D341Med (cell line): ENCODE measurements around the gene RNF151.
"Not testable (repeated sequence)": the region's sequence is repeated elsewhere in the genome, so short reads cannot be mapped to it uniquely, and the experiment has no call there.

ENCODE experiments used
- DNase-seq: peaks from one replicate; pipeline ENCODE4 v3.0.0; 2012; ENCODE audit warnings: low spot score

Gene RNF151

DNA sequence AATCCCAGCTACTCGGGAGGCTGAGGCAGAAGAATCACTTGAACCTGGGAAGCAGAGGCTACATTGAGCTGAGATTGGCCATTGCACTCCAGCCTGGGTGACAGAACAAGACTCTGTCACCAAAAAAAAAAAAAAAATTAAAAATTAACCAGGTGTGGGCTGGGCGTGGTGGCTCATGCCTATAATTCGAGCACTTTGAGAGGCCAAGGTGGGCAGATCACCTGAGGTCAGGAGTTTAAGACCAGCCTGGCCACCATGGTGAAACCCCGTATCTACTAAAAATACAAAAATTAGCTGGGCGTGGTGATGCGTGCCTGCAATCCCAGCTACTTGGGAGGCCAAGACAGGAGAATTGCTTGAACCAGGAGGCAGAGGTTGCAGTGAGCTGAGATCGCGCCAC, 26.8 kb upstream of the RNF151 start:
- DNase-seq = not testable (repeated sequence)

DNA sequence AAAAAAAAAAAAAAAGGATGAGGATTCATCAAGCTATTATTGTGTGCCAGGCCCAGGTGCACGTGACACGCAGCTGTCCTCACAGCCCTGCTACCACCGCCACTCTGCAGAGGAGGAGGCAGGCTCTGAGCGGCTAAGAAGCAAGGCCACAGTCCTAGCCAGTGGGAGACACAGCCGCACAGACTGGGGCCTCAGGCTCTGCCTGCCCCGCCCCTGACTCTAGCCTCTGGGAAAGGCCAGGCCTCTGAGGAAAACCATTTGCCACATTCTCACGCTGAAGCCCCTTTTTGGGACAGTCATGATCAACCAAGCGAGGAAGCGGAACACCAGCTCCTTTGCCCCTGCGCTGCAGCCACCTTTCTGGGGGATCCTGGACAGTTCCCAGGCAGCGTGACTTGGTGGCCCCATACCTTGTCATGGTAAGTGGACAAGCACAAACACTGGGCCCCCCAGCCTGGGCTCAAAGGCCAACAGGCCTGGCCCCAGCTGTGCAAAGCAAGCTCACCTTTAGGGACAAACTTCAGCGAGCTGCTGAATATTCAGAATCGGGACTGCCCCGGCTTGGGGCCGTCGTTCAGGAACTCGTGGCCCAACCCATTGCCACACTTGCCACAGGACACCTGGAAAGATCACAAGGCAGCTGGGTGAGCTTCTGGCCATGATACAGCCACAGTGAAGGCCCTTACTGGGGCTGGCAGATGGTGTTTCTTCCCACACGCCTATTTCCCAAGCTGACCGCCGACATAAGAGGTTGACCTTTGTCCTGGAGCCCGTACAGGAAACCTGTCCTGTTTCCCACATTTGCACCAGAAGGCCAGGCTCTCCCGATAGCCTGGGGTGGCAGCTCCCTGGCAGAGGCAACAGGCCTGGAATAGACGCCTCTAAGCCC, 26.1 kb upstream of the RNF151 start:
- DNase-seq = no peak

DNA sequence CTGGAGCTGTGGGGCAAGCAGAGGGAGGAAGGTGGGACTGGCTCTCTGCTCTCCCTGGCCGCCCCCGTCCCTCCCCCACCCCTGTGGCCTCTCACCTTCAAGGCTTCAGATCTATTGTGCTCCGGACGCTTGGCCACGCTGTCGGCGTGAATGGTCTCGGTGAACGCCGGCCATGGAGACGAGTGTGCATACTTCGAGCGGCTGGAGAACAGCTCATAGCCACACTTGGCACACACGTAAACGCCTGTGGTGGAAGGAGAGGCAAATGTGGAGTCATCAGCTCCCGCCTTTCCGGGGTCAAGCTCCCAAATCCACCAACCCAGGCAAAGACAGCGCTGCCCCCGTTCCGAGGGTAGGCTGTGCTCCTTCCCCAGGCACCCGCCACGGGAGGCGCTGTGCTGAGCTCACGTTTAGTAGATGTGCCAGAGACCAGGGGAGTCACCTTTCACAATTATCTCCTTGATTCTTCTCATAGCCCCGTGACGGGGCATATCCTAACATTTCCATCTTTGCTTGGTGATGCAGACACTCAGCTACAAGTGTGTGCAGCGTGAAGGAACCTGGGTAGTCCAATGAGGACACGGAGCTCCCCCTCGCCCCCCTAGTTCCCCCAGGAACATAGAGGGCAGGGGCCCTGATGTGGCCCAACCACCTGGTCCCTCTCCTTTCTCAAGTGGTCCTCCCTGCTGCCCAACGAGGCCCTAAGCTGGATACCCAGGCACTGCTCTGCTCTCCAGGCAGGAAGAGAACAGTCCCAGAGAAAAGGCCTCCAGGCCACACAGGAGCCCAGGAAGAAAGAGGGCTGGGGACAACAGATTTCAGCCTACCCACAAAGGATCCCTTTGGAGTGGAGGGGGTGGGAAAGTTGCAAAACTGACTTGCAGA, 25.3 kb upstream of the RNF151 start:
- no peak for DNase-seq

DNA sequence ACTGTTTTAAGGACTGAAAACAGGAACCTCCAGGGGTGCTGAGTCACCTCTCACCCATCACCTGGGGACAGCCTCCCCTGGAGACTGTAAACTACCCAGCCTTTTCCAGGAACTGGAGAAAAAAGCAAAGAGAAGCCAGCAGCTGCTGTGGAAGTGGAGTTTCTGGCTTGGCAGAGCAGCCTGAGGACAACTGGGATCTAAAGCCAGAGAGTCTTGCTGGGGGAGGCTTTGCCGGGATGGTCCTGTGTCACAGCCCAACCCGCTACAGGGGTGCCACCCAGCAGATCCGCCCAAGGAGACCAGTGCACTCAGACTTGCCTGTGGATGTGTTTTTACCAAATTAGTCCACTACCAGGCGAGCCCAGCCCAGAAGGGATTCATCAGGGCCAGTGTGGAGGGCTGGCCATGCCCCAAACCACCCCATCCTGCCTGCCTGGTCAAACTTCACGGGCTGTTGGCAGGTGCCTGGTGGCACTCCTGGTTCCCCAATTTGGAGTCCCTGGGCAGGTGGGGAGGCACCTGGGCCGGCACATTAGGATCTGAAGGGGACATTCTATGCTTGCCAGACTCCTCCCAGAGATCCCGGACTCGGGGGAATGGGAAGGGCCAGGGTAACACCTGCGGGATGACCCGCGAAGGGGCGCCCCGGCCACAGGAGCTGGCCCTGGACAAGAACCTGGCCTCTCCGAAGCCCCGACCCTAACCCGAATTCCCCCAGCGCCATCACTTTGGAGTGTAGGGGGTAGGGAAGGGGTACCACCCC, 24.4 kb upstream of the RNF151 start:
- DNase-seq = no peak

DNA sequence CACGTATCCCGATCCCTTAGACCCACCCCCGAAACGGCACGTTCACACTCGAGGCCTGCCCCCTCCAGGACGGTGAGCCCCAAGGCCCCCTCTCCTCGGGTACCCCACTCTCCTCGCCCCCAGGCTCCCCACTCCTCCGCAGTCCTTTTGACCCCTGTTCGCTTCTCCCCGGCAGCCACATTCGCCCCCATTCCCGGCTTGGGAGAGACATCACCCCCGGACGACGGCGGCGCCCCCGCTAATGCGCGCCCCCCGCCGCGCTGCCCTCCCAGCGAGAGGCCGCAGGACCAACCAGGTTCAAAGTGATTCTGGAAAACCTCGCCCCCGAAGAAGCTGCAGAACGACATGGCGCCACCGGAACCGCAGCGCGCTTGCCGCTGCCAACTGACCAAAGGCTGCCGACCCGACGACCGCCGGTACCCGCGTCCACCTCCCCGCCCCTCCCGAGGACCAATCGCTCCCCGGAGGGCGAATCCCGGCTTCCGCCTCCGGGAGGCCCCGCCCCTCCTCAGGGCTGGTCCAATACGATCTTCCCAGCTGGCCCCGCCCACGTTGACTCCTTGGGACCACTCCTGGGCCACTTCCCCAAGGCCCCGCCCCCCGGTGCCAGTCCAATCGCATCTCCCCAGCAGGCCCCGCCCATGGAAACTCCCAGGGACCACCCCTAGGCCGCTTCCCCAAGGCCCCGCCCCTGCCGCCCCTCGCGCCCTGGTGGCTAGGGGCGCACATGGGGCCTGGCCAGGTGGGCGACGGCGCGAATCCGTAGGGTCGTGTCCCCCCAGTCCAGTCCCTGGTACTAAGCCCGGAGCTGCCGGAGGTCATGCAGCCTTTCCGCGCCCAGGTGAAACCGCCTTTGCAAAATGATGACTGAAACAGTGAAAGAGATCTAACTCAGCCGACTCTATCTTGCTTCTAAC, 23.6 kb upstream of the RNF151 start, which contains the start of gene MSRB1:
TSS of gene MSRB1 (minus strand) at position 390 of the 917 bp plus-strand sequence. CDS start at position 347, 43 bp downstream.
- peak; percentile 95 for DNase-seq

DNA sequence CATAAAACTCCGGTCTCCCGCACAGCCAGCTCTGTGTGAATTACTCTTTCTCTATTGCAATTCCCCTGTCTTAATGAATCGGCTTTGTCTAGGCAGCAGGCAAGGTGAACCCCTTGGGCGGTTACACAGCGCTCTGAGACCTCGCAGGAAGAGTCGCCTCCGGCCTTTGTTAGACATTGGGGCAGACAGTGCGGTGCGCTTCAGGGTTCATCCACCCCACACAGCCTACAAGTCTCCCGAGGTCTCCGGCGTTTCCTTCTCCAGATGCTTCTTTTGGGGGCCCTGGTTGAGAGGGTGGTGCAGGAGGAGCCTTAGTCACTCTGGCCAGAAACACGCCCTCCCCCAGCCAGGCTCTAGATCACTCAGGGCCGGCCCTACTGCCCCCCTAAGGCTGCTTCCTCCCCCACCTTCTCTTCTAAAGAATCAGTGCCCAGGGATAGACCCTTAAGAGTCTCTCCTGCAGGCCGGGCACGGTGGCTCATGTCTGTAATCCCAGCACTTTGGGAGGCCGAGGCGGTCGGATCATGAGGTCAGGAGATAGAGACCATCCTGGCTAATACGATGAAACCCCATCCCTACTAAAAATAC, 21.9 kb upstream of the RNF151 start:
- DNase-seq = no peak

DNA sequence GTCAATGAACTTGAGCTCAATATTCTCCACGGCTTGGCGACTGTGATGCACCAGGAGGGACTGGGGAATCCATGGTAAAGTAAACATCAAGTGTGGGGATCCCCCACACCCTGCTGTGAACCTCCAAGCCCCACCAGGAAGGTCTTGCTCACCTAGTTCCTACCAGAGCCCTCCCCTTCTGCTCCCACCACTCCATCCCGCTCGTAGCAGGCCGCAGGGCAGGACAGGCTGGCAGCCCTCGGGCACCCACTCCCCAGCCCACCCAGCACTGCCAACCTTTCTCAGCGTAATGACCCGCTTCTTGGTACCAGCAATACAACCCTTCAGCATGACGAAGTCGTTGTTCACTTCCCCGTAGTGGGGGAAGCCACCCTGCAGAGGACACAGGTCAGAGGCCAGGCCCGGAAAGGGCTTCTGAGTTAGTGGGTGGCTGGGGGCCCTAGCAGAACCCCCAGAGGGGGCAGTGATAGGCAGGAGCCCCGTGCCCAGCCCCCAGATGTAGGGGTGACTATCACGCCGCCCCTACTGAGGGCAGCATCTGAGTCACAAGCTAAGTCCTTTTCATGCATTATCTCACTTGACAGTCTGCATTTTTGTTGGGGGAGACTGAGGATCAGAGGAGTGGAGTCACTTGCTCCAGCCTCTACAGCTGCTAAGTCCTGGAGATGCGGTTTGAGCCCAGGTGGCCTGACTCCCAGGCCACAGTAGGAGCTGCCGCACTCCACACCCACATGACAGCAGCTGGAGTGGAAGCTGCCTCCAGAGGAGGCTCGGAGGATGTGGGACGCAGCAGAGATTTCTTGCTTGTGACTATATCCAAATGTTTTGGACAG, 20.9 kb upstream of the RNF151 start:
- no peak for DNase-seq

DNA sequence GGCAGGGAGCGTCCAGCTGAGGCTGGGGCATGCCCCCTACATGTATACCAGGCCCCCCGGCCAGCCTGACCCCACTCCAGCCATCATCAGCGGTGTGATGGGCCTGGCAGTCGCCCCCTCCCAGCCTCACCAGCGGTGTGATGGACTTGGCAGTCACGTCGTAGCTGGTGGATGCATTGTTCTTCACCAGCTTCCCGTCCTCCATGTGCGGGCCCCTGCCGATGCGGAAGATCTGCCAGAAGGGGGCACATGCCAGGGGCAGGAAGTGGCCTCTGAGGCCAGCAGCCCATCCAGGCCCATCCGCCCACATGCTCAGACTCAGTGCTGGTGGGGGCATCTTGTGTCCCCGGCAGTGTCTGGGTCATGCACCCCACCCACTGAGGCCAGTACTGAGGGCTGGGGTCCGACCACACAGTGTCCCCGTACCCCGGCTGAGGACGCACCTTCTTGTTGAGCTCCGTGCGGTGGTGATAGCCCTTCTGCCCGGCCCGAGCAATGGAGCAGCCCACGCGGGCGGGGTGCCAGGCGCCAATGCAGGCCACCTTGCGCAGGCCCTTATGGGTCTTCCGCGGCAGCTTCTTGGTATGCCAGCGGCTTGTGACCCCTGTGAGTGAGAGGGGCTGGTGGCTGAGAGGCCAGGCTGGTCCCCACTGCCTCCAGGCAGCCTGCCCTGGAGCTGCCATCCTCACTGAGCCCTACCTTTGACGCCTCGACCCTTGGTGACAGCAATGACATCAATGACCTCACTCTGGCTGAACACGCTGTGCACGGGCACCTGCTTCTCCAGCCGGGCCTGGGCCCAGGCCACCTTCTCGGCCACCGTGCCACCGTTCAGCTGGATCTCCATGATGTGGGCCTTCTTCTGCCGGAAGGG, 19.9 kb upstream of the RNF151 start:
- DNase-seq = no peak

DNA sequence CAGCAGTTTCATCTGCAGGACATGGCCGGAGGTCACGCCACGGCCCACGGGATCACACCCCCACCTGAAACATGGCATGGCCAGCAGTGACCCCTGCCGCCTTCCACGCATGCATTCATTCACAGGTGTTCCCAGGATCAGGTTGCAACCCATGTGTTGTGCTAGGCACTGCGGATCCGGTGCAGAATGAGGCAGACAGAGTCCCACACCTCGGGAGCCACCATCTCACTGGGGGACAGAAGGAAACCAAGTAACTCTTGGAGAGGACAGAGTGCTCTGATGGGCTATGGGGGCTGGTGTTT, 19.3 kb upstream of the RNF151 start:
- no peak for DNase-seq

DNA sequence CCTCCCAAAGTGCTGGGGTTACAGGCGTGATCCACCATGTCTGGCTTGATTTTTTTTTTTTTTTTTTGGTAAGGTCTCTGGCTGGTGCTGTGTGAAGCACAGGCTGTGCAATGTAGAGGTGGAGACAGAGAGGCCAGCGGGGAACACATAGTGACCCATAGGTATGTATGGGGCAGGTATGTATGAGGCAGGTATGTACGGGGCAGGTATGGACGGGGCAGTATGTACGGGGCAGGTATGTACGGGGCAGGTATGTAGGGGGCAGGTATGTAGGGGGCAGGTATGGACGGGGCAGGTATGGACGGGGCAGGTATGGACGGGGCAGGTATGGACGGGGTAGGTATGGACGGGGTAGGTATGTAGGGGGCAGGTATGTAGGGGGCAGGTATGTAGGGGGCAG, 17.1 kb upstream of the RNF151 start:
- DNase-seq = no peak

DNA sequence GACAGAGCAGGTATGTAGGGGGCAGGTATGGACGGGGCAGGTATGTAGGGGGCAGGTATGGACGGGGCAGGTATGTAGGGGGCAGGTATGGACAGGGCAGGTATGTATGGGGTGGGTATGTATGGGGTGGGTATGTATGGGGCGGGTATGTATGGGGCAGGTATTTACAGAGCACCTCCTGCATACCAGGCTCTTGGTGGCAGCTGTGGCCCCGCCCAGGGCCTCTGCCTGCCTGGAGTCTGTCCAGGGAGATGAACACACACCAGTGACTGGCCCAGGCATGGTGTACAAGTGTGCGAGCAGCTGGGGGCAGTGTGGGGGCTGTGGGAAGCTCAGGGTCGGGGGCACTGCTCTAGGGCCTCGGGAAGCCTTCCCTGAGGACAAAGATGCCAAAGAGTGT, 16.6 kb upstream of the RNF151 start:
- DNase-seq = no peak

DNA sequence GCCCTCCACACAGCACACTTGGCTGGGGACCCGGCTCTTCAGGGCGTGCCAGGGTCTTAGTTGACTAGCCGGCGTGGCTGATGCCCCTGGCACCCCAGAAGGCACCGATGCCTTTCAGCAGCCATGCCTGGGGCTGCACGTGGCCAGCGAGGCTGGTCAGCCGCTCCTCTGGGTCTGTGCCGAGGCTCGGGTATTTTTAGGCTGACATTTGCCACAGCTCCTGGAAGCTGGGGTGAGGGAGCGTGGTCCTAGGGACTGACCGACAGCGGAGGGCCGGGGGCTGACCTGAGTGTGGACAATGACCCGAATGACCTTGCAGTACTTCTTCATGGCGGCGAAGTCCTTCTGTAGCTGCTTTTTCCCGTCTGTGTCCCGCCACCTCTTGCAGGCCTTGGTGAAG, 16.1 kb upstream of the RNF151 start:
- no peak for DNase-seq

DNA sequence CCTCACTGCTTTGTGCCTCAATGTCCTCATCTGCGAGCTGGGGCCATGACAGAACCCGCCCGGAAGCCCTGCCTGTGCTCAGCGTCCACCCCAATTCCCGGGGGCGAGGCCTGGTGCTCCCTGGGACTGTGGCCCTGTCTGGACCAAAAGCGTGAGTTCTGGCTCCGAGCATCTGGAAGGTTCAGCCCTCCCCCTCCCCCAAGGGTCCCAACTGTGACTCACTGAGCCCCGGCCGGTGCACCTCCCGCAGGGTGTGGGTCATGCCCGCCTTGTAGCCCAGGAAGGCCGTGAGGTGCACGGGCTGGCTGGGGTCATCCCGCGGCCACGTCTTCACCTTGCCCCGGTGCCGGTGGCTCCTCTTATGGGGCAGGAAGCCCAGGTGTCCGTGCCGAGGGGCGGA, 12.9 kb upstream of the RNF151 start:
- DNase-seq = no peak

DNA sequence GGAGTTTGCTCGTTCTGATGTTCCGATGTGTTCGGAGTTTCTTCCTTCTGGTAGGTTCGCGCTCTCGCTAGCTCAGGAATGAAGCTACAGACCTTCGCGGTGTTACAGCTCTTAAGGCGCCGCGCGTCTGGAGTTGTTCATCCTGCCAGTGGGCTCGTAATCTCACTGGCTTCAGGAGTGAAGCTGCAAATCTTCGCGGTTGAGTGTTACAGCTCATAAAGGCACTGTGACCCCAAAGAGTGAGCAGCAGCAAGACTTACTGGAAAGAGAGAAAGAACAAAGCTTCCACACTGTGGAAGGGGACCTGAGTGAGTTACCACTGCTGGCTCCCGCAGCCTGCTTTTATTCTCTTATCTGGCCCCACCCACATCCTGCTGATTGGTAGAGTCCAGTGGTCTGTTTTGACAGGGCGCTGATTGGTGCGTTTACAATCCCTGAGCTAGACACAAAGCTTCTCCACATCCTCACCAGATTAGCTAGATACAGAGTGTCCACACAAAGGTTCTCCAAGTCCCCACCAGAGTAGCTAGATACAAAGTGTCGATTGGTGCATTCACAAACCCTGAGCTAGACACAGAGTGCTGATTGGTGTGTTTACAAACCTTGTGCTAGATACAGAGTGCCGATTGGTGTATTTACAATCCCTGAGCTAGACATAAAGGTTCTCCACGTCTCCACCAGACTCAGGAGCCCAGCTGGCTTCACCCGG, 9.1 kb upstream of the RNF151 start:
- not testable (repeated sequence) for DNase-seq

DNA sequence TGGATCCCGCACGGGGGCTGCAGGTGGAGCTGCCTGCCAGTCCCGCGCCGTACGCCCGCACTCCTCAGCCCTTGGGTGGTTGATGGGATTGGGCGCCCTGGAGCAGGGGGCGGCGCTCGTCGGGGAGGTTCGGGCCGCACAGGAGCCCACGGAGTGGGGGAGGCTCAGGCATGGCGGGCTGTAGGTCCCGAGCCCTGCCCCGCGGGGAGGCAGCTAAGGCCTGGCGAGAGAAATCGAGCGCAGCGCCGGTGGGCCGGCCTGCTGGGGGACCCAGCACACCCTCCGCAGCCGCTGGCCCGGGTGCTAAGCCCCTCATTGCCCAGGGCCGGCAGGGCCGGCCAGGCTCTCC, 8.5 kb upstream of the RNF151 start:
- not testable (repeated sequence) for DNase-seq

DNA sequence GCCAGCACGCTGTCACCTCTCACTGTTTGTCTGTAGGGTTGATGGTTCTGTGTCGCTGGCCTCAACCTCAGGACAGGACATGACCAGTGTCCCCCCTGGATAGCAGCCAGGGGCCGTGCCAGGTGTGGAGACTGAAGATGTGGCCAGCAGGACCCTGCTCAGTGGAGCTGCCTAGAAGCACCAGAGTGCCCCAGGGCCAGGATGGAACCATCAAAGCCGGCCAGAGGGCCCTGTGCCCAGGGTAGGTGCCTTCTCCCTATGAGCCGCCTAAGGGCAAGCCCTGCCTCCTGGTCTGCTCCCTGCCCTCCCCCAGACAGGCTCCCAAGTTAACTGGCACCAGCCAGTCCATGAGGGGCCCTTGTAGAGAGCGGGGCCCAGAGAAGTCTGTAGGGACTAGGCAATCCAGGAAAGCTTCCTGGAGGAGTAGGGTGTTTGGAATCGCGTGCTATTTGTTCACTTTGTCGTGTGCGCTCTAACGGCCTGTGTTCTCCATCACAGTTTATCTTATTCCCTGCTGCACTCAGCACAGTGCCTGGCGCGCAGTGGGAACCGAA, 7.9 kb upstream of the RNF151 start:
- no peak for DNase-seq

DNA sequence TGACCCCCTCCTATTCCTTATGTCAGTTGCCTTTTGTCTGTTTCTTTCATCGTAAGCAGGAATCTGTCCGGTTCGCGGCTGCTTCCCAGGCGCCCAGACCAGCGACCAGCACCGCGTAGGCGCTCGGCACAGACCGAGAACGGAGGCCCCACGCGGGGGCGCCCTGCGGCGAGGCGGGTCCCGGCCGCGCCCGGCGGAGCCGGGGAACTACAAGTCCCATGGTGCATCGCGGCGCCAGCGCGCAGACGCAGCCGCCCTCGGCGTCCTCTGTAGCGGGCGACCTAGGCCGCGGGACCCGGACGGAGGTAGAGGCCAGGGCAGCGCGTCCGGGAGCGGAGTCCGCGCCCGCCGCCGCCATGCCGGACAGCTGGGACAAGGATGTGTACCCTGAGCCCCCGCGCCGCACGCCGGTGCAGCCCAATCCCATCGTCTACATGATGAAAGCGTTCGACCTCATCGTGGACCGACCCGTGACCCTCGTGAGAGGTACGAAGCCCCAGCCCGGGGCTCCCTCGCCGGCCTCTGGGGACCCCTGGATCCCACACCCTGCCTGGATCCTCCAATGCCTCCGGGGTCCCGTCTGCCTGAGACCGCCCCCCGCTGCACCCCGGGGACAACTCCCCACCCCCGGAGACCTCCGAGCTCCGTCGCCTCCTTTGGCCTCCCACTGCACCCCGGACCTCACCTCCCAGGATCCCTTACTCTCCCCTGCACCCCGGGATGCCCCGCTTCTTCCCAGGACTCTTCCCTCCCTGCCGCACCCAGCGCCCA, 7.2 kb upstream of the RNF151 start, which contains the start of gene NDUFB10:
TSS of gene NDUFB10 (plus strand) at position 270 of the 771 bp plus-strand sequence. CDS start at position 357, 87 bp downstream.
- peak; percentile 94 for DNase-seq
